Smooth muscle cell (in vitro differentiated cells): ENCODE measurements around the gene SORCS2. TPM values are rescaled to one million over a fixed set of nuclear protein-coding genes. Genes with fewer than 3 reads are reported as not detected.
A peak's percentile ranks its signal among the peaks of the same experiment; 100 is the strongest.

Experiments used
- DNase-seq: peaks from one replicate; lab custom pipeline; 2025; ENCODE audit not compliant: unreplicated experiment; lab: John Stamatoyannopoulos, UW
- H2AFZ ChIP-seq: fragments of 200-600 bp; sonication (generic); 2 replicates; pipeline ENCODE4 v1.6.0; 2016; ENCODE audit warnings: antibody characterized with exemption, low read depth, mild to moderate bottlenecking
- H3F3A ChIP-seq: fragments of 200-600 bp; sonication (generic); 2 replicates; pipeline ENCODE4 v1.6.0; 2017; ENCODE audit warnings: antibody characterized with exemption, low read depth
- H3K27ac ChIP-seq: fragments of 200-600 bp; sonication (generic); 2 replicates; pipeline ENCODE4 v1.5.1; 2016; ENCODE audit warnings: low read depth, mild to moderate bottlenecking
- H3K27me3 ChIP-seq: fragments of 200-600 bp; sonication (generic); 2 replicates; pipeline ENCODE4 v1.6.1; 2016; ENCODE audit warnings: low read depth, mild to moderate bottlenecking
- H3K36me3 ChIP-seq: fragments of 200-600 bp; sonication (generic); 2 replicates; pipeline ENCODE4 v1.5.1; 2016; ENCODE audit warnings: low read depth
- H3K4me1 ChIP-seq: fragments of 200-600 bp; sonication (generic); 2 replicates; pipeline ENCODE4 v1.5.1; 2016; ENCODE audit warnings: low read depth
- H3K4me2 ChIP-seq: fragments of 200-600 bp; sonication (generic); 2 replicates; pipeline ENCODE4 v1.6.0; 2016; ENCODE audit warnings: mild to moderate bottlenecking
- H3K4me3 ChIP-seq: fragments of 200-600 bp; sonication (generic); 2 replicates; pipeline ENCODE4 v1.5.1; 2016; ENCODE audit warnings: mild to moderate bottlenecking
- H3K79me2 ChIP-seq: fragments of 200-600 bp; sonication (generic); 2 replicates; pipeline ENCODE4 v1.6.0; 2016; ENCODE audit warnings: low read depth, mild to moderate bottlenecking
- H3K9ac ChIP-seq: fragments of 200-600 bp; sonication (generic); 2 replicates; pipeline ENCODE4 v1.6.0; 2016; ENCODE audit warnings: low read depth
- H3K9me3 ChIP-seq: fragments of 200-600 bp; sonication (generic); replicated peaks from 2 replicates; pipeline ENCODE4 v1.5.1; 2016; ENCODE audit warnings: low read depth
- H4K20me1 ChIP-seq: fragments of 200-600 bp; sonication (generic); 2 replicates; pipeline ENCODE4 v1.6.0; 2016; ENCODE audit warnings: low read depth
- CTCF ChIP-seq: fragments of 200-600 bp; sonication (generic); IDR thresholded peaks from 2 replicates; pipeline ENCODE4 v1.5.1; 2017; ENCODE audit warnings: borderline replicate concordance, mild to moderate bottlenecking, antibody characterized with exemption; ENCODE audit not compliant: insufficient read depth, poor library complexity, severe bottlenecking
- WGBS: methylation state at CpG from one replicate; pipeline ENCODE4 v1.1.7; 2016; ENCODE audit warnings: low lambda C conversion rate; 5-methylcytosine and 5-hydroxymethylcytosine counted together
- polyA plus RNA-seq: library from polyadenylated mRNA; unstranded; fragments of >200 nt; fragmentation: Nextera tagmentation; extraction: Ambion mirVana; gene quantifications from 2 replicates; pipeline ENCODE4 v1.2.1, GENCODE V29; 2016
- total RNA-seq: library from RNA; depleted of rRNA; stranded (reverse); fragments of >200 nt; gene quantifications from 2 replicates; pipeline ENCODE4 v1.2.3, GENCODE V29; 2014

The SORCS2 gene
- total and polyA plus RNA-seq, 2 experiments from 2014 or later, result 5.2 to 9.3 TPM

GRCh38 chr4:7393601-7394575 is 201.6 kb downstream of the SORCS2 start:
- H3K4me3 ChIP-seq, result no peak overlapping the region
- TF ChIP-seq CTCF, result no peak
- H3K79me2 ChIP-seq, result no peaks in the 10 kb centered on the region
- H3K27me3 ChIP-seq, result no peaks in the 10 kb centered on the region
- no peaks in the 10 kb centered on the region for H4K20me1 ChIP-seq
- 86% methylated on average over 29 of the region's 29 CpGs for WGBS
- DNase-seq, result no peak
- peak overlapping the region; percentile 34 for H3K9ac ChIP-seq
- H3K4me1 ChIP-seq, result peaks cover 35% of the 10 kb centered on the region
- no peaks in the 10 kb centered on the region for H3K36me3 ChIP-seq
- peak overlapping the region; percentile 84 for H3K27ac ChIP-seq
- no peaks in the 10 kb centered on the region for H3K9me3 ChIP-seq
- no peak overlapping the region for H2AFZ ChIP-seq
- no peaks in the 10 kb centered on the region for H3F3A ChIP-seq
- H3K4me2 ChIP-seq, result peak overlapping the region; percentile 61

- Histone ChIP-seq H3K36me3 (no peaks in the 10 kb centered on the region), H3K27me3 (no peaks in the 10 kb centered on the region), H3K4me2 (no peak overlapping the region), H3K4me1 (peaks cover 35% of the 10 kb centered on the region), H3K79me2 (no peaks in the 10 kb centered on the region), H3K9me3 (no peaks in the 10 kb centered on the region), H3K4me3 (no peak overlapping the region), H4K20me1 (no peaks in the 10 kb centered on the region), H3F3A (no peaks in the 10 kb centered on the region), H2AFZ (no peak overlapping the region), H3K9ac (no peak overlapping the region), H3K27ac (no peak overlapping the region)
- WGBS, result 89% methylated on average over 21 of the region's 21 CpGs
- DNase-seq, result no peak
- TF ChIP-seq CTCF, result no peak
These were observed 202.5 kb downstream of the SORCS2 start for GRCh38 chr4:7394681-7395451.

- 89% methylated on average over 8 of the region's 8 CpGs for WGBS
- no peak for DNase-seq
These were observed 203.3 kb downstream of the SORCS2 start for GRCh38 chr4:7395645-7396044.

More at GRCh38 chr4:7395645-7396044, 203.3 kb downstream of the SORCS2 start:
- no peak overlapping the region for H3K9ac ChIP-seq
- no peak overlapping the region for H3K27ac ChIP-seq
- H3F3A ChIP-seq, result no peaks in the 10 kb centered on the region
- no peaks in the 10 kb centered on the region for H3K79me2 ChIP-seq
- no peak overlapping the region for H3K4me3 ChIP-seq
- H3K9me3 ChIP-seq, result no peaks in the 10 kb centered on the region
- no peak overlapping the region for H3K4me2 ChIP-seq
- no peak overlapping the region for H2AFZ ChIP-seq
- H3K36me3 ChIP-seq, result no peaks in the 10 kb centered on the region
- H3K27me3 ChIP-seq, result no peaks in the 10 kb centered on the region
- H3K4me1 ChIP-seq, result peaks cover 35% of the 10 kb centered on the region
- TF ChIP-seq CTCF, result no peak
- no peaks in the 10 kb centered on the region for H4K20me1 ChIP-seq
